Cardiac fibroblast (primary cell): Measurements from ENCODE around the gene ABCA12.

Experiments
- DNase-seq, 2 donors: peaks; one replicate each; pipeline versions ENCODE4 v3.0.0 to v3.0.0-alpha.2; 2010; ENCODE audit warnings: low read depth in 2 of 2
- H3K4me3 ChIP-seq, 2 donors: replicated peaks in 1 of 2; 1 replicate in 1 of 2; 2 replicates in 1 of 2; pipeline ENCODE4 v1.5.1; 2011; ENCODE audit warnings: low read depth in 2 of 2, low read length in 2 of 2, mild to moderate bottlenecking in 2 of 2, moderate library complexity in 1 of 2
- CTCF ChIP-seq: IDR thresholded peaks from one replicate; pipeline ENCODE4 v1.5.1; 2011; ENCODE audit warnings: low read depth, mild to moderate bottlenecking, low read length, inconsistent platforms

ABCA12 gene

DNA sequence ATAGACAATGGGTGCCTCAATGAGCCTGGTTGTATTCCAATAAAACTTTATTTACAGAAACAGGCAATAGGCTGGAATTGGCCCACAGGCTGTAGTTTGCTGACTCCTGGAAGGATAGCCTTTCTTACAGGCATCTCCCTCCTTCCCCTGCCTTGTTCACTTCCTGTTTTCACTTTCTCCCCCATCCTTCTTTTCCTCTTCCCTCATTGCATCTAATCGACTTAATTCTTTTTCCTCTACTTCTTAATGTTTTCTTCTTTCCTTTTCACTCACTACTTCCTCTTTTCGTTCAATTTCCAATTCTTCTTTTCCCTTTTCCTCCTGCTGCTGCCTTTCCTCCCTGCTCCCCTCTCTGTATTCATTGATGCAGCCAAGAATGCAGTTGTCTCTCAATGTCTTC, 70.0 kb downstream of the ABCA12 start:
- DNase-seq: no peak
- no peak for TF ChIP-seq CTCF
- H3K4me3 ChIP-seq: no peak overlapping the region

- H3K4me3 ChIP-seq: no peak overlapping the region
- TF ChIP-seq CTCF: no peak
- DNase-seq: no peak
Measured at GRCh38 chr2:215066124-215066523, 72.3 kb downstream of the ABCA12 start.

DNA sequence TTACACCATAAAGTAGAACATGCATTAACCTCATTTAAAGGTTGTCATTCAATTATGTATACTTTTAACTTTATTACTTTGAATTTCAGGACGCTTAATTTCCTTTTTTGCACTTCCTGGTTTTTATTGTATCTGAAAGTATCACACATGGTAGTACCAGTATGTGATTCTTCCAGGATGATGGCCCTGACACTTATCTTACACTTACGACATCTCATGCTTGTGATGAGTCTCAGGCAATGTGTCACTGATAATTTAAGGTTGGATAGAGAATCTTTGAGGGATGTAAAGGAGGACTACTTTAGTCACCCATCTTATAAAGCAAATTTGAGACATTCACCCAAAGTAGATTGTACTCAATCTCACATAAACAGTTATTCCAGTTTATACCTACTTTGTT, 74.9 kb downstream of the ABCA12 start:
- no peak overlapping the region for H3K4me3 ChIP-seq
- no peak for TF ChIP-seq CTCF
- DNase-seq: no peak

DNA sequence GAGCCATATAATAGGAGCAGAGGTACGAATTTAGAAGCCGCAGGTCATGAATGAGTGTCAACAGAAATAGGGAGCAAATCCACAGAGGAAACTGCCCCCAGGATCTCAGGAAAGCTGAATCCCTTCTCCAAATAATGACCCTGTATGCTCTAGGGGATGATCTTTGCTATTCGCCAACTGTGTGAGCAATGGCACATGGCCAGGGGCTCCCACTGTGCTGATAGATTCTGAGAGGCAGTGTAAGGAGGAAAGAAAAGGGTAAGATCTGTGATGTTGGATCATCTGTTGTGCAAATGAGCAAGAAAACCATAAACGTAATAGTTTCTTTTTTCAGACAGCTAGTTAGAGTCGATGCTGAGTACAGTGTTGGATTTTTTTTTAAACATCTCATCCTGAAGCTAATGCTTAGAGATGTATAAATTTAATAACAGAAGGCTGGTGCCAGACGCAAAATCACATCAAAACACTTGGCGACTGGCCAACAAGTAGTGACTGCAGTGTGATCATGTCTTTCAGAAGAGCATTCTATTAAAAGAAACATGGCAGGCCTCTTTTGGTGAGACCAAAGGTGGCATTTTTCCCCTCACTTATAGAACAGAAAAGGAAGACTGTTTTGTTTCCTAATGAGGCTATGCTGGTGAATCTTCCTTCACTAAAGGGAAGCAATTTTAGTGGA, 77.4 kb downstream of the ABCA12 start:
- DNase-seq: no peak
- TF ChIP-seq CTCF: no peak
- H3K4me3 ChIP-seq: no peak overlapping the region

- DNase-seq: peak; percentile 5 to 6
- TF ChIP-seq CTCF: no peak
- H3K4me3 ChIP-seq: no peak overlapping the region
Measured at GRCh38 chr2:215059724-215060123, 78.7 kb downstream of the ABCA12 start.

- no peak for DNase-seq
- H3K4me3 ChIP-seq: no peak overlapping the region
- no peak for TF ChIP-seq CTCF
Measured at GRCh38 chr2:215055891-215056290, 82.5 kb downstream of the ABCA12 start.

DNA sequence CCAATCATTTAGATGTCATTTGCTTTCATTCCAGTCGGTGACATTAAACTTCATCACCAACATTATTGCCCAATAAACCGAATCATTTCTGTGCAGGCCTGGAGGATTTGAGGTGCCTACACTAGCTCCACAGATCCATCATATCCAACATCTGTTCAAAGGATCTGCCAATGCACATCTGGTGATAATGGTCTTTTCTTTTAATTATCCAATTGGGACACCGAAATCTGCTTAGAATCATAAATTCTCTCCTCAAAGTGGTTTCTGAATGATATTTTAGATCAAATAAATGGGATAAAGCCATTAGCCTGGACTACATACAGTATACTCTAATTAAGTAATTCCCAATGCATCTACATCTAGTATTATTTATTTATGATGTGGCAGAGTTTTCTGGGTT, 85.6 kb downstream of the ABCA12 start:
- H3K4me3 ChIP-seq: no peak overlapping the region
- DNase-seq: no peak
- no peak for TF ChIP-seq CTCF
